ENCODE results near the gene RRAGD.

The RRAGD gene

GRCh38 chr6:89320012-89320559 is 92.0 kb downstream of the RRAGD start:
- H3K27me3 ChIP-seq (ENCODE audit: insufficient read depth, insufficient read length): no peaks in the 10 kb centered on the region
- peaks cover 36% of the 10 kb centered on the region for H3K9me3 ChIP-seq (ENCODE audit: insufficient read depth, low read length)
- no peak overlapping the region for H3K4me3 ChIP-seq (ENCODE audit: insufficient read length, low read depth)
- peaks cover under 1% of the 10 kb centered on the region for H3K36me3 ChIP-seq (ENCODE audit: insufficient read depth, insufficient read length, low read length)
- no peak for TF ChIP-seq YY1 (IDR thresholded peaks at IDR 0.05; ENCODE audit: insufficient read depth, insufficient read length)
- no peak for TF ChIP-seq SUZ12 (IDR thresholded peaks at IDR 0.05; ENCODE audit: extremely low read depth, insufficient read depth, insufficient read length)
- TF ChIP-seq ZNF274 (IDR thresholded peaks at IDR 0.05; ENCODE audit: low read depth, low read length): no peak
- no peak for DNase-seq (ENCODE audit: low read depth, low spot score)
- no peak overlapping the region for H3K9ac ChIP-seq (ENCODE audit: insufficient read length, low read depth)
- H3K4me1 ChIP-seq (ENCODE audit: insufficient read depth, insufficient read length): no peaks in the 10 kb centered on the region

DNA sequence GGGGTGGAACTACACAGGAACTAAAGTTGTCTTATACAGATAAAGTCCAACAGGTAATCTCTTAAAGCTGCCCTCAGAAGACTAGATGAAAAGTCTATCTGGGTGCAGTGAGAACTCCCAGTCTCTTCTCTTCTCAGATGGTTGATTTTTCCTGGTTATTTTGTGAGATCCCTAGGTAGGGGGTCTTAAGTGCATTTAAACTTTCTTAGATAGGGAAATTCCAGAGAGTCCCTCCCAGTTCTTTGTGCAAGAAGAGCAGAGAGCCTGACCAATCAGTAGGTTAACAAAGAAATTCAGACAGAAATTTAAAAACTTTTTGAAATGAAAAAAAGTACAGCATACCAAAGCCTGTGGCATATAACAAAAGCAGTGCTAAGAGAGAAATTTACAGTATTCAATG is 95.0 kb downstream of the RRAGD start:
- Histone ChIP-seq H3K4me3 (ENCODE audit: insufficient read length, low read depth) (no peak overlapping the region), H3K9me3 (ENCODE audit: insufficient read depth, low read length) (peaks cover 30% of the 10 kb centered on the region), H3K9ac (ENCODE audit: insufficient read length, low read depth) (no peak overlapping the region), H3K36me3 (ENCODE audit: insufficient read depth, insufficient read length, low read length) (no peaks in the 10 kb centered on the region), H3K4me1 (ENCODE audit: insufficient read depth, insufficient read length) (peaks cover 2% of the 10 kb centered on the region), H3K27me3 (ENCODE audit: insufficient read depth, insufficient read length) (no peaks in the 10 kb centered on the region)
- no peak for DNase-seq (ENCODE audit: low read depth, low spot score)
- no peak for TF ChIP-seq YY1 (IDR thresholded peaks at IDR 0.05; ENCODE audit: insufficient read depth, insufficient read length)
- no peak for TF ChIP-seq ZNF274 (IDR thresholded peaks at IDR 0.05; ENCODE audit: low read depth, low read length)
- TF ChIP-seq SUZ12 (IDR thresholded peaks at IDR 0.05; ENCODE audit: extremely low read depth, insufficient read depth, insufficient read length): no peak

DNA sequence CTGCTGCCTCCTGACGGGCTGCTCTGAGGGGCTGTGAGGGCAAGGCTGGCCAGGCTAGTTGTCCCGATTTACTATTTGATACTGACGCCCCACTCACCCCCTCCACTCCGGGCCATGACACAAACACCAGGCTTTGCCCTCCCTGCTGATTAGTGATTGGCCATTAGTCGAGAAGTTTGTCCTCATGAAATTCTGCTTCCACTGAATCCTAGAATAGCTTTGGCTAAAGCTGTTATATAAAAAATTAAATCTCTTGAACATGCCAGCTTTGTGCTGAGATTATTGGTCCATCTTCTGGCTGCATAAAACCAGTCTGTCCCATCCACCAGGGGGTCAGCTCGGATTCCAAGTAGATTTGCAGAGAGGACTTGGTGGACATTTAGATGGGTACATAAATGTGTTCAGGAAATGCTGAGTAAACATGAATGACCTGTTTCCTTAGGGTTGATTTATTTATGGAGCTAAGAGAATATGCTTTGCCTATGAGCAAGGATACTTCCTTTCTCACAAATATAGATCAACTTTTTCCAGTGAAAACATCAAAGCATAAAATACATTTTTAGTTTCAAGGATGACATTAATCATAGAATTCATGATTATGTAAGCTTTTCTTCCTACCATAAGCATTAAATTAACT is 96.7 kb downstream of the RRAGD start, which contains the start of gene GABRR2:
GABRR2 (minus strand) TSS at position 51 of the 637 bp plus-strand sequence. CDS start 134 bp downstream, outside the sequence.
- Histone ChIP-seq H3K27me3 (ENCODE audit: insufficient read depth, insufficient read length) (no peaks in the 10 kb centered on the region), H3K9me3 (ENCODE audit: insufficient read depth, low read length) (peaks cover 14% of the 10 kb centered on the region), H3K4me3 (ENCODE audit: insufficient read length, low read depth) (no peak within 1 kb of the TSS), H3K4me1 (ENCODE audit: insufficient read depth, insufficient read length) (peaks cover 8% of the 10 kb centered on the region), H3K9ac (ENCODE audit: insufficient read length, low read depth) (no peak within 1 kb of the TSS), H3K36me3 (ENCODE audit: insufficient read depth, insufficient read length, low read length) (no peaks in the 10 kb centered on the region)
- TF ChIP-seq ZNF274 (IDR thresholded peaks at IDR 0.05; ENCODE audit: low read depth, low read length) (no peak), YY1 (IDR thresholded peaks at IDR 0.05; ENCODE audit: insufficient read depth, insufficient read length) (no peak)
- no peak for DNase-seq (ENCODE audit: low read depth, low spot score)

- Histone ChIP-seq H3K9me3 (ENCODE audit: insufficient read depth, low read length) (peaks cover 7% of the 10 kb centered on the region), H3K9ac (ENCODE audit: insufficient read length, low read depth) (no peak overlapping the region), H3K36me3 (ENCODE audit: insufficient read depth, insufficient read length, low read length) (no peaks in the 10 kb centered on the region), H3K4me3 (ENCODE audit: insufficient read length, low read depth) (no peak overlapping the region), H3K4me1 (ENCODE audit: insufficient read depth, insufficient read length) (peaks cover 8% of the 10 kb centered on the region), H3K27me3 (ENCODE audit: insufficient read depth, insufficient read length) (no peaks in the 10 kb centered on the region)
- DNase-seq (ENCODE audit: low read depth, low spot score): no peak
- TF ChIP-seq SUZ12 (IDR thresholded peaks at IDR 0.05; ENCODE audit: extremely low read depth, insufficient read depth, insufficient read length): no peak
- no peak for TF ChIP-seq ZNF274 (IDR thresholded peaks at IDR 0.05; ENCODE audit: low read depth, low read length)
- TF ChIP-seq YY1 (IDR thresholded peaks at IDR 0.05; ENCODE audit: insufficient read depth, insufficient read length): no peak
These were observed 97.4 kb downstream of the RRAGD start for GRCh38 chr6:89314692-89315091.

Data from NT2/D1 (cell line).